ENCODE data around the gene RNF175.
A peak's percentile ranks its signal among the peaks of the same experiment; 100 is the strongest.

RNF175 gene

GRCh38 chr4:153741541-153741940 lies 18.3 kb downstream of the RNF175 start:
- DNase-seq, result no peak

GRCh38 chr4:153735906-153736461 lies 23.8 kb downstream of the RNF175 start:
- no peak for DNase-seq

- no peak for DNase-seq
Observed at GRCh38 chr4:153733751-153734448, 25.9 kb downstream of the RNF175 start.

GRCh38 chr4:153731239-153731638 lies 28.6 kb downstream of the RNF175 start:
- DNase-seq, result no peak

GRCh38 chr4:153729895-153730294 lies 29.9 kb downstream of the RNF175 start:
- DNase-seq, result no peak

GRCh38 chr4:153728660-153729059 lies 31.2 kb downstream of the RNF175 start:
- DNase-seq, result no peak

- DNase-seq, result no peak
Observed at GRCh38 chr4:153728151-153728550, 31.7 kb downstream of the RNF175 start.

GRCh38 chr4:153725831-153726154 lies 34.0 kb downstream of the RNF175 start:
- DNase-seq, result no peak

- no peak for DNase-seq
Observed at GRCh38 chr4:153725136-153725830, 34.5 kb downstream of the RNF175 start.

GRCh38 chr4:153724606-153725005 lies 35.2 kb downstream of the RNF175 start:
- no peak for DNase-seq

GRCh38 chr4:153722036-153722435 lies 37.8 kb downstream of the RNF175 start:
- no peak for DNase-seq

GRCh38 chr4:153713866-153714646 lies 45.8 kb downstream of the RNF175 start:
- DNase-seq, result no peak

GRCh38 chr4:153710681-153711080 lies 49.1 kb downstream of the RNF175 start:
- DNase-seq, result no peak

GRCh38 chr4:153706519-153706918 lies 53.3 kb downstream of the RNF175 start:
- no peak for DNase-seq

- no peak for DNase-seq
Observed at GRCh38 chr4:153705743-153706468, 53.9 kb downstream of the RNF175 start.

- no peak for DNase-seq
Observed at GRCh38 chr4:153704522-153704921, 55.3 kb downstream of the RNF175 start.

- DNase-seq, result no peak
Observed at GRCh38 chr4:153684971-153685371, 74.9 kb downstream of the RNF175 start.

- DNase-seq, result peak; percentile 55
Observed at GRCh38 chr4:153684182-153684970, 75.4 kb downstream of the RNF175 start, which contains the start of gene TLR2. Gene TLR2 (plus strand): TSS chr4:153684280. CDS start chr4:153702908, 18,628 bp downstream.

GRCh38 chr4:153683763-153684181 lies 76.1 kb downstream of the RNF175 start:
- DNase-seq, result no peak

- DNase-seq, result no peak
Observed at GRCh38 chr4:153679486-153679885, 80.3 kb downstream of the RNF175 start.

GRCh38 chr4:153676984-153677383 lies 82.8 kb downstream of the RNF175 start:
- no peak for DNase-seq

GRCh38 chr4:153676486-153676885 lies 83.3 kb downstream of the RNF175 start:
- no peak for DNase-seq
